HPDE6-E6E7 (cell line): ENCODE measurements around the gene LMO1.

ENCODE experiments used
- DNase-seq: peaks from one replicate; pipeline ENCODE4 v3.0.0; 2011; ENCODE audit warnings: missing footprints; ENCODE audit errors: extremely low spot score

The LMO1 gene

GRCh38 chr11:8263109-8263768 is 439 bp downstream of the LMO1 start:
- DNase-seq: no peak

- no peak for DNase-seq
Measured at GRCh38 chr11:8262552-8263108, 1.0 kb downstream of the LMO1 start.

DNA sequence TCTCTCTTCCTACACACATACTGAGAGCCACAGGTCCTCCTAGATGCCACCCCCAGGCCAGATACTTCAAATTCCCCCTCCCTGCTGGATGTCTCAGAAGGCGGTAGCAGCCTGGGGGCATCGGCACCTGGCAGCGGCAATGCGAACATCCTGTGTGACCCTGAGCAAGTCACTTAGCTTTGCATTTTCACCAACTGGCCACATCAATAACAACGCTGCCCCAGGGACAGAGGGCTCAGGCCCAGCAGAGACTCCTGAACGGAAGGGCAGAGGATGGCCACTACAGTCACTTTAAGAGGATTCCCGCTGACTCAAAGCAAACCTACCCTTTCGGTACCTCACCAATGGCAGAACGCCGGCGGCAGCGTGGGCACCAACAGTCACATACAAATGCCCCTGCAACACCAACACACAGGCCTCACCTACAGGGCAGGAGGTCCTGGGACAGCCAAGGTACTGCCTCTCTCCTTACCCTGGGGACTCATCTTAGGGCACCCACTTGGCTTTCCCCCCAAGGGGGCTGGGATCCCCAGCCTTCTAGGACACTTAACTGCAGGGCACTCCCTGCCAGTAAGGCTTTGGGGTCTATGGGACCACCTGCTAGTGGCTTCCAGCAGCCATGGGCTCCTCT is 1.6 kb downstream of the LMO1 start:
- no peak for DNase-seq

DNA sequence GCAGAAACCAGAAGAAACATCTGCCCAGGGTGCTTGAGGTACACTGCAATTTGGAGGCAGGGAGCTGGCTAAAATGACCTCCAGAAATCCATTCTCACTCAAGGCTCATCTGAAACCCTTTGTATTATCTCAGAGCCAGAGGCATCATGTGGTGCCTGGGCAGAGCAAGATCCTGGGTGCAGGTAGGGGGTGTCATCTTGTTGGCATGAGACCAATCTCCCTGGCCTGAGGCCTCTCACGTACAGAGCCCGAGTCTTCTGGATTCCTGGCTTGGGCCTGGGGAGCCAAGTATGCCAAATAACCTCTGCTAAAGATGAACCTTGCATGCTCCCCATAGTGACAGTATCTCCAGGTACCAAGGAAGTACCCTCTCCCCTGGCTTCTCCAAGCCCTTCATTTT is 2.4 kb downstream of the LMO1 start:
- DNase-seq: no peak

DNA sequence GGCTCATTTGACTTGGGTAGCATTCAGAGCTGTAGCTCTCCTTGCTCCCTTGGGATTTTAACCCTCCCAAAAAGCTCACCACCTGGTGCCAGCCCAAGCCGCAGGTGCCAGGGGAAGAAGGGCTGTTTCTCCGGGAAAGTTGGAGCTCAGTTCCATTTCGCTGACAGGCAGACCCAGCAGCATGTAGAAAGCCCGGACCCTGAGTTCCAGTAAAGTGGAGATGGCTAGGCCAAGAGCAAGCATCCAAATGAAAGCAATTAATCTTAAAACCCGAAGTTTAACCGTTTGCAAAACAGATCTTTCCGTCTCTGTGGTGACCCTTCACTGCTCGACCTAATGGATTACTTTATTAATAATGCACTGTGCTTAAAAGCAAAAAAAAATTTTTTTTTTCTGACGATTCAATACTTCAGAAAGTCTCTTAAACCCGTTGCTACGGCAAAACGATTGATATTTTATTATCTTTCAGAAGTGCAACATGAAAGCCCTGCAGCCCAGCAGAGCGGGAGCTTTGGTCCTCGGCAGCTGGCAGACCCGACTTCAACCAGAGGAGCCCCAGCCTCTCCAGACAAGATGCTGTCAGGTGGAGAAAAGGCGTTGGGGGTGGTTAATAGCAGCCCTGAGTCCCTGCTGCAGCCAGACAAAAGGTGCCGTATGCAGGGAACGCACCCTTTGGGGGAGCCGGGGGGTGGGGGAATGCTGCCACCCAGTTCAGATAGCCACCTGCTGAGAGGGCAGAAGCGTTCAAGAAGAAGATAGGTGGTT is 3.3 kb downstream of the LMO1 start:
- no peak for DNase-seq

GRCh38 chr11:8259306-8259959 is 4.2 kb downstream of the LMO1 start:
- DNase-seq: no peak

DNA sequence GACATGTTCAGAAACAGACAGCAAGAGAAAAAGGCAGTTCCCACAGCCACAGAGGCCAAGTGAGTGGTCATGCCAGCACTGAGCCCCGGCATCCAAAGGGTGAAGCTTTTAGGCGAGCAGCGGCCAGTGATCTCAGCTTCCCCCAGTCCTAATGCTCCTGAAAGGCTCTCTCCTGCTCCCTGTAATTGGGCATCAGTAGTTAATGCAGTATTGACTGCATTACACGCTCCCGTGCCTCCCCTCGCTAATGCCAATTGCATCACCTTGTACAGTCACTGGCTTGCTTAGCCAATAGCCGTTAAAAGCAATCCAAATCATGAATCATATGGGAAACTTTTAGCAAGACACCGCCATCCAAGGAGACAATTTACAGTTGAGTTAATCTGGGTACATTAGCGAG is 4.9 kb downstream of the LMO1 start:
- no peak for DNase-seq

DNA sequence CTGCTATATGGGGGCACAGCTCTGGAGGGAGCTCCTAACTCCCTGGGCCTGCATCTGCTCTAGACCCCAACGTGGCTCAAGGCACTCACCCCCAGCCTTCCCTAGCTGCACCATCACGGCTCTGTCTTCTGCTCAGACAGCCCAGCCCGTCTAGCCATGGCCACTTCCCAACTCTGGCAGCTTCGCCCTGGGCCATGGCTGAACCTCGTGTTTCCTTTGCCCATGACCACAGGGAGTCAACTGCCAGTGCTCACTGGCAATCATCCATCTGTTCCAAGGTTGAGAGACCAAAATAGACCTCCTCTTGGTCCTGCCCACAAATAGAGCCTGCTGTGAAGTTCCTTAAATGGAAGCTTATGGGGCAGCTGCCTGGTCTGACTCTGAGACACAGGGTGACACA is 5.4 kb downstream of the LMO1 start:
- DNase-seq: no peak

DNA sequence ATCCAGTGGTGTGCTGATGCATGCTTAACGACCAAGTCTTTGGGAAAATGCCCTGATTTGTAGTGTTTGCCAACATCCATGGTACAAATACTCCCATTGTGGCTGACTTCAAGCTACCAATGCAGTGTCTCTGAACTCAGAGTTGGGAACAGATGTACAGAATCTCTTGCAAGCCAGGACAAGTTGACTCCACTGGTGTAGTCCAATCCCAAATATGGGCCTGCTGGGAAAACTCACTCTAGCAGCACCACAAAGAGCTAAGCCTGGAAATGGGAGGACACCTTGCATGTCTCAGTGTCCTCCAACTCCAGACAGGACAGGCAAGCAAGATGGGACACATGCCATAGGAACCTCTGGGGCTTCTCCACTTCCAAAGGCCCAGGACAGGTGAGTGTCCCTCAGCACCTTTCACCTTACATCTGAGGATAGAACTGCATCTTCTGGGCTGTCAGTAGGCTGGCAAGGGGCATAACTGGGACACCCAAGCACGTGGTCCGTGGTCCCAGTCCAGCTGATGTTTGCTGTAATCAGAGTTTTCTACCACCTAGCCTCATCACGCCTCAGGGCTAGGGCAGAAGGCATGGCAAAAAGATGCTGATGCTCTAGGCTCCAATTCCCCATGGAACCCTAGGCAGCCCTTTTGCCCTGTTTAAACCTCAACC is 6.5 kb downstream of the LMO1 start:
- no peak for DNase-seq

GRCh38 chr11:8256271-8257002 is 7.2 kb downstream of the LMO1 start:
- DNase-seq: no peak

GRCh38 chr11:8253566-8253965 is 10.1 kb downstream of the LMO1 start:
- no peak for DNase-seq

- DNase-seq: no peak
Measured at GRCh38 chr11:8252946-8253345, 10.7 kb downstream of the LMO1 start.

DNA sequence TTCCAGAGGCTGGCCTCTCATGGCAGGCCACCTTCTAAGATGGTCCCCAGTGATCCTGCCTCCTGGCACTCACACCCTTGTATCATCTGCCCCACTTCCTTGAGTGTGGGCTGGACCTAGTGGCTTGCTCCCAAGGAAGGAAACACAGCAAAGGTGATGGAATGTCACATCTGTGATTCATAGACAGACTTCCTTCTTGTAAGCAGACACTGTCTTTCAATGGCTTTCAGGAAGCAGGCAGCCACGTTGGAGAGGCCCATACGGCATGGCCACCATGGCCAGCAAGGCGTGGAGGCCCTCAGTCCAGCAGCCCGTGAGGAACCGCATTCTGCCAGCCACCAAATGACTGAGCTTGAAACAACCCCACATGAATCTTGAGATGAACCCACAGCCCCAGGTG is 11.3 kb downstream of the LMO1 start:
- no peak for DNase-seq

- no peak for DNase-seq
Measured at GRCh38 chr11:8251616-8252295, 11.9 kb downstream of the LMO1 start.

DNA sequence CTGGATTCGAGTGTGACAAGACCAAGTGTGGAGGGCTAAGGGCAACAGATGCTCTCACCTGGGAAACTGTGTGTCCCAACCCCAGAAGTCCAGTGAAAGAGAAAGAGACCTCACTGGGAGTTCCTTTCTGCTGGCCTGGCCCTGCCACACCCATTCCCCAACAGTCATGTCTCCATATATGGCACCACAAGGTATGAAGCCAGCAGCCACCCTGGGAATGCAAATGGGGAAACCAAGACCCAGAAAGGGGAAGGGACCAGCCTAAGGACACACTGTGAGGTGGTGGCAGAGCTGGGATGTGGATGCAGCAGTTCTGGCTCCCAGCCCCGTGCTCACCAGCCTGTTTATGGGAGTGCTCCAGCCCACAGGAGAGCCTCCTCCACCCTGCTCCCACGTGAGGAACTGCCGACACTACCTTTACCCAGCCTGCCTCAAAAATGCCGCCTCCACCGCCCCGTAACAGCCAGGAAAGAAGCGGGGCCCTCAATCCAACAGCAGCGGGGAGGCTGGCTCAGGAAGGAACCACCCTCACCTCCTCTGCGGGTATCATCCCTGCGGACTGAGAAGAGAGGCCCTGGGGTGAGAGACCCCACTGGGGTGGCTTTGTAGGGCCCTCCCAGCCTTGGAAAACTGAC is 12.6 kb downstream of the LMO1 start:
- no peak for DNase-seq

DNA sequence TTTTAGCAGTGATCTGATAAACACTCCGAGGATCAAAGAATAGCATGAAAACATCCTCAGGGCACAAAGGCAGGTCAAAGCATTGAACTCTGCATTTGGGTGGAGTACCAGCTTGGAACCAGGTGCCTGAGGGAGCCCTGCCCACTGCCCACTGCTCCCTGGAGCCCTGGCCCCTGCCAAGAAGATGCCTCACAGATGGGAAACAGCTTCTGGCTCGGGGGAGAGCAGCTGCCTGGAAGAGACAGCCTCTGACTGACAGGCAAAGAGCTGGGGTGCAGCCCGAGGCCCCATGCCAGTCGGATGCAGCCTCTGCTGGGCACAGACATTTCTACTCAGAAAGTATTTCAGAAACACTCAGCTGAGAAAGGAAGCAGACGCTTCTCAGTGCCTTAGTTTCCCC is 13.2 kb downstream of the LMO1 start:
- no peak for DNase-seq

- no peak for DNase-seq
Measured at GRCh38 chr11:8249482-8249881, 14.2 kb downstream of the LMO1 start.

DNA sequence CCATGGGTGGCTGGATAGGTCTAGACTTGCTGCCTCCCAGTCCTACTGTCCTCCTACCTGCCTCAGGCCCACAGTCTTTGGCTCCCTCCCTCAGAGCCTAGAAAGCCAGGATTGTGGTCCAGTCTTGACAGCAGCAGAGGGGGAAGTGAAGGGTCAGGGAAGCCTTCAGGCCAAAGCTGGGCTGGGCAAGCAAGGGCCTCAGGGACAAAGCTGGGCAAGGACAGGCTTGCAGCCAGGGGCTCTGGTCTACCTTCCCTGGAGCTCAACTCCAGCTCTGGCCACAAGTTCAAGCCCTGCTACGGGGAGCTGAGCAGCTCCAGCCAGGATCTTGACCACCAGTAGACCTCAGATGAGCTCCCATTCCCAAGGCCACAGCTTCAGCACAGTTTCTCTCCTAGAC is 14.9 kb downstream of the LMO1 start:
- no peak for DNase-seq

DNA sequence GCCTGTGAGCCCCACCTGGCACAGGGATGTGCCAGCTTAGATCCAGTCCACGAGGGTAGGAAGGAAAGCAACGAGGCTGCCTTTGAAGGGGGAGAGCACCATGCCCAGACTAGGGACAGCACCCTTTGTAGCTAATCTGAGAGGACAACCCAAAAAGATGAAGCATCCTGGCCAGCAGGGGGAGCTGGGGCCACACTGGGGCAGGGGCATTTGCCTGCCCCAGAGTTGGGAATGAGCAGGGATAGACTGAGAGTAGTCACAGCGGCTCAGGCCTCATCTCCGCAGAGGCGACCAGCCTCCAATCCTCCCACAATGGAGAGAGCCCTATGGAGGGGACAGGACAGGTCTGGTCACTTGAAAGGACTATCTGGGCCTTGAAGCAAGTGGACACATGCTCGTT is 16.4 kb downstream of the LMO1 start:
- no peak for DNase-seq

DNA sequence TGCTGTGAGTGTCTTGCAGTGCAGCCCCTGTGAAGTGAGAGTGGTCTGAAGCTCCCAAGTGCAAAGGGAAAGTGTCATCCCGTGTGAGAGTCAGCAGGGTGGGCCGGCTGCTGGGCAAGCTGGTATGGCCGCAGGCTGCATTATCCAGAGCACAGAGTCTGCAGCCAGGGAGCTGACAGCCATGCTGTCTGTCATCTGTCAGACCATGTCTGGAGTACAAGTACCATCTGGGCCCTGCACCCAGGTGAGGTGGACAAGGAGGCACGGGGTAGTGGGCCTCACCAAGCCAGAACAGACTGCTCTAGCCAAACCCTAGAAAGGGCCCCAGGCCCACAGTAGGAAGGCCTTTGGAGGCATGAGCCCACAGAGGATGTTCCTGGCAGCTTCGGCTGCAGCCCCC is 20.2 kb downstream of the LMO1 start:
- no peak for DNase-seq
